IMR-90 (cell line): ENCODE data around the gene RBM34. TPM values are rescaled to one million over a fixed set of nuclear protein-coding genes. Genes with fewer than 3 reads are reported as not detected.

Experiments
- ATAC-seq: fragments of 200-7000 bp; cut with Tn5 transposase; 2 replicates; pipeline ENCODE4 v1.9.1; 2020; ENCODE audit warnings: low read depth, mild to moderate bottlenecking, moderate library complexity
- BruUV-seq: library from RNA; stranded (reverse); fragments of 400-500 nt; replicated peaks from 2 replicates; lab custom pipeline; 2021; lab: Mats Ljungman, UMichigan
- CTCF ChIA-PET: fragments of 300-600 bp; formaldehyde crosslinking; extraction: SDS; loops from one replicate; lab custom pipeline; 2021; ENCODE audit warnings: antibody characterized with exemption; lab: Yijun Ruan, JAX
- POLR2A ChIA-PET: fragments of 300-600 bp; sonication (Branson Sonifier 250); formaldehyde crosslinking; loops from one replicate; lab custom pipeline; 2022; ENCODE audit warnings: antibody characterized with exemption; ENCODE audit not compliant: unreplicated experiment; lab: Charles Lee
- DNase-seq: peaks from one replicate; pipeline ENCODE4 v3.0.0; 2013
- H2AFZ ChIP-seq: replicated peaks from 2 replicates; pipeline ENCODE3; 2013; ENCODE audit warnings: low read length, mild to moderate bottlenecking; ENCODE audit not compliant: poor library complexity
- H2AK5ac ChIP-seq: 2 replicates; pipeline ENCODE4 v1.6.1; 2013; ENCODE audit warnings: low read depth, low read length, inconsistent platforms
- H2AK9ac ChIP-seq: replicated peaks from 2 replicates; pipeline ENCODE3; 2013; ENCODE audit warnings: mild to moderate bottlenecking, low read depth, low read length, moderate library complexity; ENCODE audit not compliant: poor library complexity
- H2BK120ac ChIP-seq: 2 replicates; pipeline ENCODE4 v1.6.1; 2013; ENCODE audit warnings: low read depth, low read length, inconsistent platforms
- H2BK15ac ChIP-seq: 3 replicates; pipeline ENCODE4 v1.6.1; 2013; ENCODE audit warnings: low read depth, low read length, inconsistent platforms
- H2BK20ac ChIP-seq: 2 replicates; pipeline ENCODE4 v1.6.1; 2013; ENCODE audit warnings: low read depth, mild to moderate bottlenecking, inconsistent platforms, low read length, moderate library complexity
- H2BK5ac ChIP-seq: 2 replicates; pipeline ENCODE4 v1.6.1; 2013; ENCODE audit warnings: mild to moderate bottlenecking, low read depth, low read length, inconsistent platforms; ENCODE audit not compliant: poor library complexity, severe bottlenecking
- H3K14ac ChIP-seq: replicated peaks from 2 replicates; pipeline ENCODE4 v1.6.1; 2013; ENCODE audit warnings: low read depth, low read length, inconsistent platforms
- H3K18ac ChIP-seq: 2 replicates; pipeline ENCODE4 v1.6.1; 2013; ENCODE audit warnings: low read depth, low read length, control low read depth
- H3K23ac ChIP-seq: 2 replicates; pipeline ENCODE4 v1.6.1; 2013; ENCODE audit warnings: low read depth, low read length, inconsistent platforms
- H3K27ac ChIP-seq: 2 replicates; pipeline ENCODE4 v1.5.1; 2013; ENCODE audit warnings: mild to moderate bottlenecking, control low read depth, low read length; ENCODE audit not compliant: insufficient read depth
- H3K27me3 ChIP-seq: 2 replicates; pipeline ENCODE4 v1.6.1; 2013; ENCODE audit warnings: low read length; ENCODE audit not compliant: control insufficient read depth, insufficient read depth
- H3K36me3 ChIP-seq: 2 replicates; pipeline ENCODE4 v1.6.1; 2013; ENCODE audit warnings: low read length, mixed read lengths; ENCODE audit not compliant: control insufficient read depth, insufficient read depth
- H3K4ac ChIP-seq: 2 replicates; pipeline ENCODE4 v1.6.1; 2013; ENCODE audit warnings: low read depth, low read length, inconsistent platforms
- H3K4me1 ChIP-seq: 2 replicates; pipeline ENCODE4 v1.6.1; 2013; ENCODE audit warnings: low read length, mixed read lengths; ENCODE audit not compliant: control insufficient read depth, insufficient read depth
- H3K4me2 ChIP-seq: 2 replicates; pipeline ENCODE4 v1.6.1; 2013; ENCODE audit warnings: low read depth, mild to moderate bottlenecking, control low read depth, low read length, moderate library complexity
- H3K4me3 ChIP-seq: 2 replicates; pipeline ENCODE4 v1.5.1; 2013; ENCODE audit warnings: low read depth, mild to moderate bottlenecking, control low read depth, low read length, moderate library complexity; ENCODE audit not compliant: insufficient read depth
- H3K56ac ChIP-seq: 2 replicates; pipeline ENCODE4 v1.6.1; 2013; ENCODE audit warnings: low read length, inconsistent platforms; ENCODE audit not compliant: insufficient read depth; ENCODE audit errors: extremely low read depth
- H3K79me1 ChIP-seq, 2 experiments: 2 replicates each; pipeline ENCODE4 v1.6.1; 2013; ENCODE audit warnings: low read length in 2 of 2, inconsistent platforms in 1 of 2, low read depth in 1 of 2
- H3K9ac ChIP-seq: 2 replicates; pipeline ENCODE4 v1.6.1; 2013; ENCODE audit warnings: low read depth, low read length, control low read depth
- H3K9me1 ChIP-seq: 2 replicates; pipeline ENCODE4 v1.6.1; 2013; ENCODE audit warnings: low read length, inconsistent platforms; ENCODE audit not compliant: insufficient read depth
- H3K9me3 ChIP-seq: 2 replicates; pipeline ENCODE4 v1.6.1; 2013; ENCODE audit warnings: low read length; ENCODE audit not compliant: control insufficient read depth, insufficient read depth
- H4K20me1 ChIP-seq: 2 replicates; pipeline ENCODE4 v1.6.1; 2013; ENCODE audit warnings: low read length, inconsistent platforms; ENCODE audit not compliant: insufficient read depth
- H4K5ac ChIP-seq: 2 replicates; pipeline ENCODE4 v1.6.1; 2013; ENCODE audit warnings: mild to moderate bottlenecking, low read depth, low read length, control low read depth
- H4K8ac ChIP-seq, 2 experiments: 2 replicates each; pipeline ENCODE4 v1.6.1; 2013; ENCODE audit warnings: low read depth in 2 of 2, low read length in 2 of 2, control low read depth in 1 of 2, inconsistent platforms in 1 of 2
- H4K91ac ChIP-seq: 2 replicates; pipeline ENCODE4 v1.6.1; 2013; ENCODE audit warnings: low read depth, low read length, inconsistent platforms; ENCODE audit not compliant: insufficient read depth
- CEBPB ChIP-seq: IDR thresholded peaks from 2 replicates; pipeline ENCODE4 v1.6.1; 2012; ENCODE audit warnings: low read depth, low read length, improper control_type of control experiment
- CHD1 ChIP-seq: IDR thresholded peaks from 2 replicates; pipeline ENCODE4 v1.6.1; 2012; ENCODE audit warnings: low read depth, low read length, improper control_type of control experiment
- NFE2L2 ChIP-seq: fragments of 150-350 bp; IDR thresholded peaks from 2 replicates; pipeline ENCODE4 v1.6.1; 2016; ENCODE audit warnings: low read depth, mild to moderate bottlenecking, low read length
- RAD21 ChIP-seq: IDR thresholded peaks from 2 replicates; pipeline ENCODE4 v1.6.1; 2012; ENCODE audit warnings: low read length, improper control_type of control experiment
- RCOR1 ChIP-seq: IDR thresholded peaks from 2 replicates; pipeline ENCODE4 v1.6.1; 2012; ENCODE audit warnings: mild to moderate bottlenecking, low read length, improper control_type of control experiment; ENCODE audit not compliant: insufficient replicate concordance
- dilution Hi-C: fragments of 300-500 bp; cut with HindIII; formaldehyde crosslinking; loops from one replicate; pipeline ENCODE4 v1.14.3; 2018; ENCODE audit warnings: low sequenced_read_pairs; ENCODE audit not compliant: unreplicated experiment
- in situ Hi-C: fragments of 300-500 bp; cut with MboI; formaldehyde crosslinking; loops from 3 replicates; pipeline ENCODE4 v1.14.3; 2019; ENCODE audit warnings: low sequenced_read_pairs, inconsistent platforms, mixed read lengths
- intact Hi-C: fragments of 100-400 bp; cut with micrococcal nuclease; formaldehyde crosslinking; loops from 2 replicates; pipeline ENCODE4 v1.10.0; 2022
- polyA plus RNA-seq, 3 experiments: library from polyadenylated mRNA; depleted of rRNA; stranded (reverse); fragments of >200 nt; gene quantifications; 2 replicates each; pipeline ENCODE4 v1.2.3, GENCODE V29; 2012; ENCODE audit warnings: low replicate concordance in 1 of 3
- total RNA-seq: library from RNA; depleted of rRNA; stranded (reverse); fragments of >200 nt; gene quantifications from 2 replicates; pipeline ENCODE4 v1.2.3, GENCODE V29; 2012

The RBM34 gene
- total and polyA plus RNA-seq, 2 of the 4 experiments (the other 2 are of a cell fraction) = 28.7 to 34.0 TPM

- H3K36me3 ChIP-seq = peaks cover 13% of the 10 kb centered on the region
- POLR2A ChIA-PET = no interaction called here
Measured at GRCh38 chr1:235190431-235190830, 29.4 kb upstream of the RBM34 start.

More at GRCh38 chr1:235190431-235190830, 29.4 kb upstream of the RBM34 start:
- no peak overlapping the region for H3K23ac ChIP-seq
- no peak overlapping the region for H2BK20ac ChIP-seq
- no peak overlapping the region for H2BK120ac ChIP-seq
- H4K5ac ChIP-seq = no peak overlapping the region
- no peak for DNase-seq
- intact Hi-C loops (no loop called here), dilution Hi-C loops (no loop called here), in situ Hi-C loops (no loop called here)
- no TSS peak for BruUV-seq
- H4K8ac ChIP-seq = no peak overlapping the region
- no peaks in the 10 kb centered on the region for H3K27me3 ChIP-seq
- H3K9ac ChIP-seq = no peak overlapping the region
- no peak overlapping the region for H3K4me2 ChIP-seq
- no peak overlapping the region for H3K18ac ChIP-seq
- no peak overlapping the region for H2AK9ac ChIP-seq
- no peak overlapping the region for H3K4me3 ChIP-seq
- CTCF ChIA-PET = no interaction called here
- H3K4ac ChIP-seq = no peak overlapping the region
- no peak overlapping the region for H2BK15ac ChIP-seq
- no peaks in the 10 kb centered on the region for H3K4me1 ChIP-seq
- H3K9me3 ChIP-seq = no peaks in the 10 kb centered on the region
- no peak overlapping the region for H4K91ac ChIP-seq
- no peak for ATAC-seq
- TF ChIP-seq CEBPB (no peak), CHD1 (no peak), RCOR1 (no peak), NFE2L2 (no peak), RAD21 (no peak)
- no peak overlapping the region for H2AFZ ChIP-seq
- no peaks in the 10 kb centered on the region for H3K9me1 ChIP-seq
- peaks cover 10 to 11% of the 10 kb centered on the region in 2 experiments; a peak in 1 of 4 replicates for H3K79me1 ChIP-seq
- no peak overlapping the region for H3K27ac ChIP-seq
- H3K14ac ChIP-seq = no peak overlapping the region
- H2BK5ac ChIP-seq = no peak overlapping the region
- no peaks in the 10 kb centered on the region for H4K20me1 ChIP-seq
- no peak overlapping the region for H2AK5ac ChIP-seq
- H3K56ac ChIP-seq = no peak overlapping the region
